GM18520 (cell line): ENCODE measurements around the gene RAB30.

Experiments used
- ATAC-seq: cut with Tn5 transposase; IDR thresholded peaks from one replicate; pipeline ENCODE4 v1.9.1; 2021; ENCODE audit not compliant: unreplicated experiment

Gene RAB30

GRCh38 chr11:83041126-83041525, 30.6 kb downstream of the RAB30 start:
- ATAC-seq, result no peak

GRCh38 chr11:83039566-83039965, 32.1 kb downstream of the RAB30 start:
- no peak for ATAC-seq

- ATAC-seq, result no peak
These were observed 33.8 kb downstream of the RAB30 start for GRCh38 chr11:83037877-83038276.

- ATAC-seq, result no peak
These were observed 35.0 kb downstream of the RAB30 start for GRCh38 chr11:83036701-83037100.

- no peak for ATAC-seq
These were observed 36.4 kb downstream of the RAB30 start for GRCh38 chr11:83035070-83035854.

- ATAC-seq, result no peak
These were observed 37.1 kb downstream of the RAB30 start for GRCh38 chr11:83034673-83035014.

- ATAC-seq, result no peak
These were observed 37.6 kb downstream of the RAB30 start for GRCh38 chr11:83033972-83034672.

- ATAC-seq, result no peak
These were observed 38.3 kb downstream of the RAB30 start for GRCh38 chr11:83033371-83033770.

- ATAC-seq, result no peak
These were observed 40.6 kb downstream of the RAB30 start for GRCh38 chr11:83031127-83031526.

- ATAC-seq, result no peak
These were observed 43.9 kb downstream of the RAB30 start for GRCh38 chr11:83027794-83028193.

GRCh38 chr11:83027289-83027688, 44.4 kb downstream of the RAB30 start:
- no peak for ATAC-seq

GRCh38 chr11:83026229-83026628, 45.5 kb downstream of the RAB30 start:
- no peak for ATAC-seq

- ATAC-seq, result no peak
These were observed 46.4 kb downstream of the RAB30 start for GRCh38 chr11:83025267-83025704.

GRCh38 chr11:83024270-83024854, 47.3 kb downstream of the RAB30 start:
- no peak for ATAC-seq

GRCh38 chr11:83023410-83023809, 48.3 kb downstream of the RAB30 start:
- ATAC-seq, result no peak

- no peak for ATAC-seq
These were observed 49.9 kb downstream of the RAB30 start for GRCh38 chr11:83021780-83022125.

- ATAC-seq, result no peak
These were observed 50.5 kb downstream of the RAB30 start for GRCh38 chr11:83020942-83021779.

- no peak for ATAC-seq
These were observed 51.7 kb downstream of the RAB30 start for GRCh38 chr11:83019888-83020579.

- no peak for ATAC-seq
These were observed 56.7 kb downstream of the RAB30 start for GRCh38 chr11:83014951-83015350.

- ATAC-seq, result no peak
These were observed 59.3 kb downstream of the RAB30 start for GRCh38 chr11:83012168-83013067.
